ENCODE data around the gene MAMDC4. TPM values are rescaled to one million over a fixed set of nuclear protein-coding genes. Genes with fewer than 3 reads are reported as not detected.

Gene MAMDC4
- total and polyA plus RNA-seq, 2 experiments from 2014 or later: 1.7 to 6.8 TPM

GRCh38 chr9:136820971-136821825 is 30.9 kb upstream of the MAMDC4 start (continued):
- TF ChIP-seq ZNF462 (CRISPR knock-in tag; IDR thresholded peaks at IDR 0.05): no peak
- TF ChIP-seq ZNF331 (CRISPR knock-in tag; IDR thresholded peaks at IDR 0.05; ENCODE audit: low read depth): no peak
- TF ChIP-seq NANOG (IDR thresholded peaks at IDR 0.05; ENCODE audit: borderline replicate concordance): no peak
- no peak for TF ChIP-seq CREB1 (CRISPR knock-in tag; IDR thresholded peaks at IDR 0.05; ENCODE audit: low read depth)
- TF ChIP-seq JUNB (IDR thresholded peaks at IDR 0.05; ENCODE audit: unreplicated experiment): no peak

GRCh38 chr9:136821826-136822544 is 30.2 kb upstream of the MAMDC4 start:
- peak; percentile 74 for DNase-seq (ENCODE audit: low spot score)
- TF ChIP-seq ZNF462 (CRISPR knock-in tag; IDR thresholded peaks at IDR 0.05) (no peak), ETS1 (IDR thresholded peaks at IDR 0.05) (no peak)

More at GRCh38 chr9:136821826-136822544, 30.2 kb upstream of the MAMDC4 start:
- H3K4me2 ChIP-seq: peak overlapping the region; percentile 89
- no peaks in the 10 kb centered on the region for H3K9me2 ChIP-seq (ENCODE audit: insufficient read depth)
- H3K4me1 ChIP-seq (ENCODE audit: insufficient read depth): peaks cover 6% of the 10 kb centered on the region; the same call in 1 of the 2 replicates
- H3K4me3 ChIP-seq: peak overlapping the region; percentile 63
- no peaks in the 10 kb centered on the region for H3K36me3 ChIP-seq (ENCODE audit: insufficient read depth)
- H3K27me3 Mint-ChIP-seq (ENCODE audit: insufficient read depth, low read depth, poor library complexity): peaks cover 10% of the 10 kb centered on the region
- no peaks in the 10 kb centered on the region for H3K9me3 Mint-ChIP-seq
- peaks cover 21% of the 10 kb centered on the region for H4K20me1 ChIP-seq (replicated peaks; ENCODE audit: insufficient read depth)
- H3K4me3 Mint-ChIP-seq: peak overlapping the region; percentile 68
- H3F3A ChIP-seq (replicated peaks; ENCODE audit: low read depth): peaks cover 9% of the 10 kb centered on the region; the same call in 1 of the 2 replicates
- H2AFZ ChIP-seq: no peak overlapping the region
- no peak overlapping the region for H3K27ac ChIP-seq (ENCODE audit: low read depth)
- H3K4me1 Mint-ChIP-seq: peaks cover 13% of the 10 kb centered on the region; the same call in 2 of the 3 replicates
- ATAC-seq: peak; percentile 55
- no peaks in the 10 kb centered on the region for H3K27me3 ChIP-seq (ENCODE audit: insufficient read depth)
- H3K36me3 Mint-ChIP-seq (ENCODE audit: low read depth): peaks cover 36% of the 10 kb centered on the region
- no peak overlapping the region for H3K27ac Mint-ChIP-seq
- peaks cover 27% of the 10 kb centered on the region for H3K79me2 ChIP-seq (replicated peaks; ENCODE audit: insufficient read depth)

All from GM23338 (cell line).